Hepatocyte (in vitro differentiated cells): ENCODE data around the gene ZNF302. TPM values are rescaled to one million over a fixed set of nuclear protein-coding genes. Genes with fewer than 3 reads are reported as not detected.

Experiments used
- DNase-seq: peaks from one replicate; pipeline ENCODE4 v3.0.0-alpha.2; 2016; ENCODE audit warnings: low spot score
- H2AFZ ChIP-seq: fragments of 200-600 bp; sonication (generic); 2 replicates; pipeline ENCODE4 v1.6.0; 2016; ENCODE audit warnings: antibody characterized with exemption, mild to moderate bottlenecking
- H3K27ac ChIP-seq: fragments of 200-600 bp; sonication (generic); 2 replicates; pipeline ENCODE4 v1.5.1; 2016; ENCODE audit warnings: mild to moderate bottlenecking
- H3K27me3 ChIP-seq: fragments of 200-600 bp; sonication (generic); 2 replicates; pipeline ENCODE4 v1.6.1; 2016
- H3K36me3 ChIP-seq: fragments of 200-600 bp; sonication (generic); replicated peaks from 2 replicates; pipeline ENCODE4 v1.5.1; 2016; ENCODE audit warnings: low read depth; ENCODE audit not compliant: insufficient read depth
- H3K4me1 ChIP-seq: fragments of 200-600 bp; sonication (generic); 2 replicates; pipeline ENCODE4 v1.5.1; 2016; ENCODE audit warnings: mild to moderate bottlenecking, moderate library complexity; ENCODE audit not compliant: insufficient read depth
- H3K4me2 ChIP-seq: fragments of 200-600 bp; sonication (generic); 2 replicates; pipeline ENCODE4 v1.6.0; 2016
- H3K4me3 ChIP-seq: fragments of 200-600 bp; sonication (generic); 2 replicates; pipeline ENCODE4 v1.5.1; 2016; ENCODE audit warnings: mild to moderate bottlenecking
- H3K79me2 ChIP-seq: fragments of 200-600 bp; sonication (generic); 2 replicates; pipeline ENCODE4 v1.6.0; 2017; ENCODE audit warnings: mild to moderate bottlenecking
- H3K9me2 ChIP-seq: fragments of 200-600 bp; sonication (generic); replicated peaks from 2 replicates; pipeline ENCODE4 v1.6.0; 2017; ENCODE audit warnings: mild to moderate bottlenecking; ENCODE audit not compliant: insufficient read depth
- H3K9me3 ChIP-seq: fragments of 200-600 bp; sonication (generic); 2 replicates; pipeline ENCODE4 v1.5.1; 2016; ENCODE audit warnings: low read depth, mild to moderate bottlenecking
- H4K20me1 ChIP-seq: fragments of 200-600 bp; sonication (generic); 2 replicates; pipeline ENCODE4 v1.6.0; 2016; ENCODE audit warnings: mild to moderate bottlenecking; ENCODE audit not compliant: insufficient read depth, poor library complexity, severe bottlenecking
- EZH2 ChIP-seq: fragments of 200-600 bp; sonication (generic); IDR thresholded peaks from 2 replicates; pipeline ENCODE4 v1.6.1; 2016; ENCODE audit warnings: antibody characterized with exemption, mild to moderate bottlenecking, borderline replicate concordance
- EZH2phosphoT487 ChIP-seq: fragments of 200-600 bp; sonication (generic); IDR thresholded peaks from one replicate; pipeline ENCODE4 v1.6.1; 2018; ENCODE audit warnings: antibody characterized with exemption, mild to moderate bottlenecking, low read depth, moderate library complexity; ENCODE audit not compliant: unreplicated experiment, severe bottlenecking
- WGBS: methylation state at CpG from one replicate; pipeline ENCODE4 v1.1.6; 2016; ENCODE audit warnings: low lambda C conversion rate; ENCODE audit errors: missing lambda C conversion rate; 5-methylcytosine and 5-hydroxymethylcytosine counted together
- polyA plus RNA-seq: library from polyadenylated mRNA; unstranded; fragments of >200 nt; fragmentation: Nextera tagmentation; extraction: Ambion mirVana; gene quantifications from 2 replicates; pipeline ENCODE4 v1.2.1, GENCODE V29; 2016
- total RNA-seq: library from RNA; depleted of rRNA; stranded (reverse); fragments of >200 nt; gene quantifications from 2 replicates; pipeline ENCODE4 v1.2.3, GENCODE V29; 2014
- TF ChIP-seq, protein P1 (sequence below): fragments of 200-600 bp; sonication (generic); IDR thresholded peaks from 2 replicates; pipeline ENCODE4 v1.5.1; 2016; ENCODE audit warnings: antibody characterized with exemption, mild to moderate bottlenecking; ENCODE audit not compliant: poor library complexity

Gene ZNF302
- total and polyA plus RNA-seq, 2 experiments from 2014 or later, result 19.5 to 29.1 TPM

DNA sequence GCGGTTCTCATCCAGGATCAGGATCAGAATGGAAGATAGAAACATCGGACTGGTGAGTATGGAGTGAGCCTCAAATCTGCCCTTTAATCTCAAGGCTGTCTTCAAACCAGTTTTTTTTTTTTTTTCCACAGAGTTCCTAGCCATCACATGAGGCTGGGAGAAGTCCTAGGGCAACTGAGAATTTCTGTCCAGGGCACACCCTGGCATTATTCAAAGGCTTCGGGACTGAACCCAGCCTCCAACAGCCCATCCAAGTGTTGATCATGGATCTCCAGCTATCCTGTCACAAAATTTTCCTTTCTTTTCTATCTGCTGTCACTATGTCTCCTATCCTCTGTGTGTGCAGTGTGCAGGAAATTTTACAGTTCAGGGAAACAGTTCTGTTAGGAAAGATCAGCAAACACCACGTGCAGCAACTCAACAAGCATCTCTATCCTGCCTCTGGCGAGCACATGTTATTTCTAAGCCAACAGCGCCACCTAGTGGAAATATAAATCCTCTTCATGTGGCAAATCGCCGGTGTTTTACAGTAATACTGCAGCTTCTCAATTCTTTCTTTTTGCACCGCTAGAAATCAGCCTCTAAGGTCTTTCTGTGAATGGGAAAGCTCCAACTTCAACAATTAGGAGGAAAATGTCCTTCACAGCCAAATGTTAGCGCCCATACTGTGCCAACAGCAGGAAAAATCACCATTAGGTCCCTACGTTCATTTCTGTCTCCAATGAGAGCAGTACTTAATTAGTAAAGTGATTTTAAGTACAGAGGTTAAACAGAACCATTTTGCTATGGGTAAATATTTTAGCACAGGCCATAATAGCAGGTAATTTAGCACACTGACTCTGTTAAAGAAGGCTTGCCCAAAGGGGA lies 35.1 kb downstream of the ZNF302 start:
- Histone ChIP-seq H3K79me2 (no peaks in the 10 kb centered on the region), H2AFZ (no peak overlapping the region), H4K20me1 (no peaks in the 10 kb centered on the region), H3K27ac (no peak overlapping the region), H3K4me1 (no peaks in the 10 kb centered on the region), H3K27me3 (no peaks in the 10 kb centered on the region), H3K9me2 (no peaks in the 10 kb centered on the region), H3K4me3 (no peak overlapping the region), H3K9me3 (peaks cover 12% of the 10 kb centered on the region), H3K36me3 (no peaks in the 10 kb centered on the region), H3K4me2 (no peak overlapping the region)
- TF ChIP-seq EZH2phosphoT487, result no peak
- TF ChIP-seq, protein P1, sequence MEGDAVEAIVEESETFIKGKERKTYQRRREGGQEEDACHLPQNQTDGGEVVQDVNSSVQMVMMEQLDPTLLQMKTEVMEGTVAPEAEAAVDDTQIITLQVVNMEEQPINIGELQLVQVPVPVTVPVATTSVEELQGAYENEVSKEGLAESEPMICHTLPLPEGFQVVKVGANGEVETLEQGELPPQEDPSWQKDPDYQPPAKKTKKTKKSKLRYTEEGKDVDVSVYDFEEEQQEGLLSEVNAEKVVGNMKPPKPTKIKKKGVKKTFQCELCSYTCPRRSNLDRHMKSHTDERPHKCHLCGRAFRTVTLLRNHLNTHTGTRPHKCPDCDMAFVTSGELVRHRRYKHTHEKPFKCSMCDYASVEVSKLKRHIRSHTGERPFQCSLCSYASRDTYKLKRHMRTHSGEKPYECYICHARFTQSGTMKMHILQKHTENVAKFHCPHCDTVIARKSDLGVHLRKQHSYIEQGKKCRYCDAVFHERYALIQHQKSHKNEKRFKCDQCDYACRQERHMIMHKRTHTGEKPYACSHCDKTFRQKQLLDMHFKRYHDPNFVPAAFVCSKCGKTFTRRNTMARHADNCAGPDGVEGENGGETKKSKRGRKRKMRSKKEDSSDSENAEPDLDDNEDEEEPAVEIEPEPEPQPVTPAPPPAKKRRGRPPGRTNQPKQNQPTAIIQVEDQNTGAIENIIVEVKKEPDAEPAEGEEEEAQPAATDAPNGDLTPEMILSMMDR, result peak; percentile 64
- DNase-seq, result peak; percentile 83
- 40% methylated on average over 11 of the region's 11 CpGs for WGBS

DNA sequence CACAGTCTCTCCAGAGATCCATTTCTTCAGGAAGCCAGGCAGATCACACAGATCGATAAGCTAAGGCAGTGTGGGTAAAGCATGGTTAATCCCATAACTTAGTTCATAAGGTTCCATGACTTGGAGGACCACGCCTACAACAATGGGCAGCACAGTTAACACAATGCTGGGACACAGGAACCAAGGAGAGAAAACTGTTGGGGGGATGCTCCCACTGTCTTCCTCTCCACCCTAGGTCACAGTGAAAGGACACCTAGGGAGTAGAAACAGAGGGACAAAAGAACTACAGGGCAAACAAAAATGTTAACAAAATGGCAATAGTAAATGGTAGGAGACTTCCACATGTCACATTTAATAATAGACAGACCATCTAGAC lies 35.8 kb downstream of the ZNF302 start:
- H3K27me3 ChIP-seq, result no peaks in the 10 kb centered on the region
- H3K27ac ChIP-seq, result no peak overlapping the region
- no peaks in the 10 kb centered on the region for H3K79me2 ChIP-seq
- H3K36me3 ChIP-seq, result no peaks in the 10 kb centered on the region
- H2AFZ ChIP-seq, result no peak overlapping the region
- no peaks in the 10 kb centered on the region for H3K4me1 ChIP-seq
- H3K9me2 ChIP-seq, result no peaks in the 10 kb centered on the region
- no peak for DNase-seq
- 70% methylated on average over 2 of the region's 2 CpGs for WGBS
- no peak overlapping the region for H3K4me2 ChIP-seq
- no peak for TF ChIP-seq EZH2
- TF ChIP-seq, protein P1, result no peak
- TF ChIP-seq EZH2phosphoT487, result no peak
- H4K20me1 ChIP-seq, result no peaks in the 10 kb centered on the region
- H3K4me3 ChIP-seq, result no peak overlapping the region
- H3K9me3 ChIP-seq, result peaks cover 12% of the 10 kb centered on the region

DNA sequence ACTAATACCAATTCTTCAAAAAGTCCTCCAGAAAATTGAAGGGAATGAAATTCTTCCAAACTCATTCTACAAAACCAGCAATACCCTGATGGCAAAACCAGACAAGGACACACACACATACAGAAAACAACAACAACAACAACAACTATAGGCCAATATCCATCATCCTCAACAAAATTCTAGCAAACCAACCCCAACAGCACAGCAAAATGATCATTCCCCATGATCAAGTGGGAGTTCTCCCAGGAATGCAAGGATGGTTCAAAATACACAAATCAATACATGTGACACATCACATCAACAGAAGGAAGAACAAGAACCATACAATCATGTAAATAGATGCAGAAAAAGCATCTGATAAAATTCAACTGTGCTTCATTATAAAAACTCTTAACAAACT lies 37.9 kb downstream of the ZNF302 start:
- no peak for DNase-seq
- no peak overlapping the region for H3K4me3 ChIP-seq
- peaks cover 12% of the 10 kb centered on the region for H3K9me3 ChIP-seq
- H4K20me1 ChIP-seq, result no peaks in the 10 kb centered on the region
- no peaks in the 10 kb centered on the region for H3K36me3 ChIP-seq
- no peak overlapping the region for H3K27ac ChIP-seq
- no peaks in the 10 kb centered on the region for H3K4me1 ChIP-seq
- no peaks in the 10 kb centered on the region for H3K9me2 ChIP-seq
- H3K79me2 ChIP-seq, result no peaks in the 10 kb centered on the region
- H2AFZ ChIP-seq, result no peak overlapping the region
- TF ChIP-seq, protein P1, result no peak
- TF ChIP-seq EZH2, result no peak
- TF ChIP-seq EZH2phosphoT487, result no peak
- H3K4me2 ChIP-seq, result no peak overlapping the region
- no peaks in the 10 kb centered on the region for H3K27me3 ChIP-seq
